Colonic mucosa (tissue), 4 donors: Measurements from ENCODE around the gene PHF21A. TPM values are rescaled to one million over a fixed set of nuclear protein-coding genes. Genes with fewer than 3 reads are reported as not detected.

Experiments
- DNase-seq: peaks from one replicate; pipeline ENCODE4 v3.0.0-alpha.2; 2020
- H3K27ac ChIP-seq: fragments of 200-600 bp; one replicate; pipeline ENCODE4 v1.8.0; 2021
- H3K27me3 ChIP-seq: fragments of 200-600 bp; one replicate; pipeline ENCODE4 v1.8.0; 2021
- H3K36me3 ChIP-seq: fragments of 200-600 bp; one replicate; pipeline ENCODE4 v1.8.0; 2021
- H3K4me1 ChIP-seq: fragments of 200-600 bp; one replicate; pipeline ENCODE4 v1.8.0; 2021; ENCODE audit warnings: mild to moderate bottlenecking
- H3K4me3 ChIP-seq: fragments of 200-600 bp; one replicate; pipeline ENCODE4 v1.8.0; 2021
- H3K9ac ChIP-seq, 2 donors: one replicate each; pipeline ENCODE4 v1.7.0; 2013; ENCODE audit warnings: control low read depth in 2 of 2, low read depth in 2 of 2, low read length in 2 of 2
- H3K9me3 ChIP-seq: fragments of 200-600 bp; one replicate; pipeline ENCODE4 v1.8.0; 2021
- intact Hi-C: fragments of 100-400 bp; cut with DNase I; formaldehyde crosslinking; loops from one replicate; pipeline ENCODE4 v1.14.1; 2022
- total RNA-seq, 2 donors: library from RNA; stranded (reverse); fragmentation: NEBNext Ultra II Directional in 1 of 2; extraction: Animal tissue kit (Norgen Biotek cat#: 25700) in 1 of 2; gene quantifications; one replicate each; pipeline ENCODE4 v1.2.1, GENCODE V29; 2021
- TF ChIP-seq, protein P1 (sequence below): fragments of 200-600 bp; IDR thresholded peaks from one replicate; pipeline ENCODE4 v1.8.0; 2022; ENCODE audit warnings: antibody characterized with exemption, mild to moderate bottlenecking
- donor health status: healthy.
- donor health status: DM: no; HTN: no; CAD: no.
- donor health status: DM: no; HTN: no; CAD: no.

Gene PHF21A
- total RNA-seq, 2 donors from 2014 or later: 17.0 to 19.1 TPM

DNA sequence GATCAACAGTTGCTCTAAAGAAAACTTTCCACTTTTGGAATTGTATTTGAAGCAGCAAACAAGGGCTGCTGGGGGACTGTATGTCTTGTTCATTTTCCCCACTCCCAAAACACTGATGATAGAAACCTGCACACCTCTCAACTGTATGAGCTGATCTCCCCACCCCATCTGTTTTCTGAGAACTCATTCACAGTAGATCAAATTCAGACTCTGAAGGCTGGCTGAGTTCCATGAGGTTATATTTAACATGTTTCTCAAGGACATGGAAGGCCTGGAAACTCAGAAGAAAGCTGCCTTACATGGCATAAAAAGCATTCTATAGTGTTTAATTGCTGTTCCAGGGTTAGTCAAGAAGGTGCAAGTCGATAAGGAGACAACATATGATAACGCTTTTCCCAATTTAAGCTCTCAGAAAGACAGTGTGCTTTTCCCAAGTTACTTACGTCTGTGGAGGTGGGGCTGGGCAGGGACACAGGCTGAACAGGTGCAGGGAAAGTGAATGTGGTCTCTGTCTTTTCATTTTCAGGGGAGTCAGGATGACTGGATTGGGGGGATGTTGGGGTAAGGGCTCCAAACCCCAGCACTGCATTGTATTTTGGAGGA lies 175.8 kb downstream of the PHF21A start:
- no peak overlapping the region for H3K27ac ChIP-seq

DNA sequence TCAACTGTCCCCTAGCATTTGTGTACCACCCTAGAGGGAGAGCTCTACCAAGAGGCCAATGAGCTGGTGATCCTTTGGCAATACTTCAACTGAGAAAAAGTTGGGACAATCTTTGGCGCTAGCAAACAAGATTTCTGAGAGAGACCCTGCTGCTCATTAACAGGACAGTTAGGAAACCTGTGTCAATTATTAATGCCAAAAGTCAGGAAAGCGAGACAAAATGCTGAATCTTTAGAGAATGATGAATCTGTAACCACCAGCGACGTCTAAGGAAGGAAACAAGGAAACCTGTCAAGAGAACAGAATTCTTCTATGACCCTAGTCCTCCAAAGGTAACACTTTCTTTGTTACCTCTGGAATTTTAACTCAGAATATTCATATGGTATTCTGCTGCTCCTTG lies 178.9 kb downstream of the PHF21A start:
- H3K9ac ChIP-seq: no peak overlapping the region
- no peaks in the 10 kb centered on the region for H3K36me3 ChIP-seq
- H3K27me3 ChIP-seq: no peaks in the 10 kb centered on the region
- TF ChIP-seq, protein P1, sequence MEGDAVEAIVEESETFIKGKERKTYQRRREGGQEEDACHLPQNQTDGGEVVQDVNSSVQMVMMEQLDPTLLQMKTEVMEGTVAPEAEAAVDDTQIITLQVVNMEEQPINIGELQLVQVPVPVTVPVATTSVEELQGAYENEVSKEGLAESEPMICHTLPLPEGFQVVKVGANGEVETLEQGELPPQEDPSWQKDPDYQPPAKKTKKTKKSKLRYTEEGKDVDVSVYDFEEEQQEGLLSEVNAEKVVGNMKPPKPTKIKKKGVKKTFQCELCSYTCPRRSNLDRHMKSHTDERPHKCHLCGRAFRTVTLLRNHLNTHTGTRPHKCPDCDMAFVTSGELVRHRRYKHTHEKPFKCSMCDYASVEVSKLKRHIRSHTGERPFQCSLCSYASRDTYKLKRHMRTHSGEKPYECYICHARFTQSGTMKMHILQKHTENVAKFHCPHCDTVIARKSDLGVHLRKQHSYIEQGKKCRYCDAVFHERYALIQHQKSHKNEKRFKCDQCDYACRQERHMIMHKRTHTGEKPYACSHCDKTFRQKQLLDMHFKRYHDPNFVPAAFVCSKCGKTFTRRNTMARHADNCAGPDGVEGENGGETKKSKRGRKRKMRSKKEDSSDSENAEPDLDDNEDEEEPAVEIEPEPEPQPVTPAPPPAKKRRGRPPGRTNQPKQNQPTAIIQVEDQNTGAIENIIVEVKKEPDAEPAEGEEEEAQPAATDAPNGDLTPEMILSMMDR: no peak
- no peak overlapping the region for H3K27ac ChIP-seq
- no peaks in the 10 kb centered on the region for H3K4me1 ChIP-seq
- intact Hi-C loops: no loop called here
- DNase-seq: no peak
- no peak overlapping the region for H3K4me3 ChIP-seq
- no peaks in the 10 kb centered on the region for H3K9me3 ChIP-seq

More for the DNA sequence above, 175.8 kb downstream of the PHF21A start:
- H3K36me3 ChIP-seq: no peaks in the 10 kb centered on the region
- DNase-seq: no peak
- no peaks in the 10 kb centered on the region for H3K9me3 ChIP-seq
- H3K4me1 ChIP-seq: no peaks in the 10 kb centered on the region
- TF ChIP-seq, protein P1: no peak
- H3K4me3 ChIP-seq: no peak overlapping the region
- no peak overlapping the region for H3K9ac ChIP-seq
- H3K27me3 ChIP-seq: no peaks in the 10 kb centered on the region
- intact Hi-C loops: no loop called here

DNA sequence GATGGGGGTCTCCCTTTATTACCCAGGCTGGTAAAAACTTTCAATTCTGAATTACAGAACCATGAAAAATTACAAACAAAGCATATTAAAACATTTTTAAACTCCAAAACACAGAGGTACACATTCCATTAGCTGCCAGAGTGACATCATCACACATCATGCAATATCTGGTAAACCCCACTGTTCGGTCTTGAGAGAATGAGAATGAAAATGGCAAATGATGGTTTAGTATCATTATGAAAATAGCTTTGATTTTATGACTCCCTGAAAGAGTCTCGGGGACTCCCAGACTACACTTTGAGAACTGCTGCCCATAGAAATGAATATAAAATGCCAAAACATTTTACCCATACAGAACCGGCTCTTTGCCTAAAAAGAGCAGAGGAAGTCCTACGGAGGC lies 180.0 kb downstream of the PHF21A start:
- no peak for DNase-seq
- Histone ChIP-seq H3K9ac (no peak overlapping the region), H3K27ac (no peak overlapping the region), H3K4me1 (no peaks in the 10 kb centered on the region), H3K36me3 (no peaks in the 10 kb centered on the region), H3K9me3 (no peaks in the 10 kb centered on the region), H3K27me3 (no peaks in the 10 kb centered on the region), H3K4me3 (no peak overlapping the region)
- intact Hi-C loops: no loop called here
- TF ChIP-seq, protein P1: no peak

DNA sequence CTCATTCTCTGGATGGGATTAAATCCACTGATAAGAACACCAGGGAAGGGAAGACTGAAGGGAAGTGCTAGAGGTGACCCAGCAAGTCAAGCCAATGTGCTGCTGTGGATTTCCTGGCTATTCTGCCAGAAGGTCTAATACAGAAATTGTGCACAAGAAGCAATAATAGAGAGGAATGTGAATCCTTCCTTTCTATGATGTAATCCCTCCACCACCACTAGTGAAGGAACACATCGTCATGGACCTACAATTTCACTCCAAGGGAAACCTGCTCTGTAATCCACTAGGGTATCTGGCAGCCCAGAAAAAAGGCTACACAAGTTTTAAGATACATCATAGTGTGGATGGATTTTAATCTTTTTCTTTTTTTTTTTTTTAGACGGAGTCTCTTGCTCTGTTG lies 181.4 kb downstream of the PHF21A start:
- DNase-seq: no peak
- Histone ChIP-seq H3K36me3 (no peaks in the 10 kb centered on the region), H3K27ac (no peak overlapping the region), H3K27me3 (no peaks in the 10 kb centered on the region), H3K9ac (no peak overlapping the region), H3K4me3 (no peak overlapping the region), H3K9me3 (no peaks in the 10 kb centered on the region), H3K4me1 (no peaks in the 10 kb centered on the region)
- intact Hi-C loops: no loop called here
- TF ChIP-seq, protein P1: no peak

DNA sequence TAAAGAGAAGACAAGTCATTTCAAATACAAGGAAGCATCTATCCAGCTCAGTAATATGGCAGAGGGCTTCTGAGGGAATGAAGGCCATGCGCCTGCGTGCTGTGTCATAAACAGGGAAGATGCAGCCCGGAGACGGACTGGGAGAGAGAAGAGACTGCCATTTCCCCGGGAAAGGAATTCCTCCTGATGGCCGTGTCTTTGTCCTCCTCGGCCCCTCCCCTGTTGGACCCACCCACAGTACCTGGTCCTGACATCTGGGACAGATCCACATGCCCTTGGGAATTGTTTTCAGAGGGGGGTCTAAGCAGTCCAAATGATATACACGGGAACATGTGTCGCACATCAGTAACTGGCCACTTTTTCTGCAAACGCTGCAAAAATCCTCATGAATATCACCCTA lies 183.3 kb downstream of the PHF21A start:
- no peak overlapping the region for H3K9ac ChIP-seq
- TF ChIP-seq, protein P1: no peak
- H3K27me3 ChIP-seq: no peaks in the 10 kb centered on the region
- no peaks in the 10 kb centered on the region for H3K36me3 ChIP-seq
- H3K4me1 ChIP-seq: no peaks in the 10 kb centered on the region
- intact Hi-C loops: no loop called here
- H3K27ac ChIP-seq: no peak overlapping the region
- H3K9me3 ChIP-seq: no peaks in the 10 kb centered on the region
- no peak overlapping the region for H3K4me3 ChIP-seq
- no peak for DNase-seq
